ENCODE measurements around the gene MISP. TPM values are rescaled to one million over a fixed set of nuclear protein-coding genes. Genes with fewer than 3 reads are reported as not detected.

The MISP gene
- polyA plus RNA-seq, 2 donors: 0.08 to 0.11 TPM

GRCh38 chr19:795073-795611, 44.2 kb downstream of the MISP start:
- H3K9me3 ChIP-seq (ENCODE audit: control insufficient read depth in 2 of 2, insufficient read depth in 1 of 2, low read depth in 1 of 2, low read length in 1 of 2): no peaks in the 10 kb centered on the region
- H3K27me3 ChIP-seq (ENCODE audit: control insufficient read depth in 1 of 2, insufficient read depth in 2 of 2, low read length in 2 of 2): no peaks in the 10 kb centered on the region
- WGBS, 2 donors: 55 to 70% methylated on average over 25 to 28 of the region's 28 CpGs
- H3K36me3 ChIP-seq (ENCODE audit: control insufficient read depth in 2 of 2, insufficient read depth in 2 of 2, low read length in 1 of 2): peaks cover 0 to 4% of the 10 kb centered on the region in 2 donors
- H3K4me3 ChIP-seq (ENCODE audit: low read depth in 1 of 2, low read length in 2 of 2): no peak overlapping the region
- H3K27ac ChIP-seq (ENCODE audit: low read depth in 2 of 2, low read length in 1 of 2): peak overlapping the region; percentile 23 to 50
- peaks cover 4 to 15% of the 10 kb centered on the region in 2 donors for H3K4me1 ChIP-seq (ENCODE audit: control insufficient read depth in 2 of 2, insufficient read depth in 2 of 2, low read length in 1 of 2)

GRCh38 chr19:795691-796581, 45.0 kb downstream of the MISP start:
- H3K4me1 ChIP-seq (ENCODE audit: control insufficient read depth in 2 of 2, insufficient read depth in 2 of 2, low read length in 1 of 2): peaks cover 12 to 22% of the 10 kb centered on the region in 2 donors
- H3K27ac ChIP-seq (ENCODE audit: low read depth in 2 of 2, low read length in 1 of 2): peak overlapping the region; percentile 77 to 93
- WGBS, 2 donors: 70 to 75% methylated on average over 39 of the region's 39 CpGs

GRCh38 chr19:796692-797527, 46.0 kb downstream of the MISP start, which contains the start of gene PTBP1:
Gene PTBP1 (plus strand): TSS chr19:797452. CDS start chr19:797498, 46 bp downstream.
- peaks cover 22 to 32% of the 10 kb centered on the region in 2 donors for H3K4me1 ChIP-seq (ENCODE audit: control insufficient read depth in 2 of 2, insufficient read depth in 2 of 2, low read length in 1 of 2)
- WGBS, 2 donors: 0% methylated on average over 80 to 83 of the region's 83 CpGs

More at GRCh38 chr19:795691-796581, 45.0 kb downstream of the MISP start:
- Histone ChIP-seq H3K9me3 (ENCODE audit: control insufficient read depth in 2 of 2, insufficient read depth in 1 of 2, low read depth in 1 of 2, low read length in 1 of 2) (no peaks in the 10 kb centered on the region), H3K4me3 (ENCODE audit: low read depth in 1 of 2, low read length in 2 of 2) (peak overlapping the region; percentile 69 to 78), H3K36me3 (ENCODE audit: control insufficient read depth in 2 of 2, insufficient read depth in 2 of 2, low read length in 1 of 2) (peaks cover 0 to 6% of the 10 kb centered on the region in 2 donors), H3K27me3 (ENCODE audit: control insufficient read depth in 1 of 2, insufficient read depth in 2 of 2, low read length in 2 of 2) (no peaks in the 10 kb centered on the region)

GRCh38 chr19:797528-798414, 46.9 kb downstream of the MISP start:
- Histone ChIP-seq H3K27ac (ENCODE audit: low read depth in 2 of 2, low read length in 1 of 2) (peak overlapping the region; percentile 88 to 99), H3K36me3 (ENCODE audit: control insufficient read depth in 2 of 2, insufficient read depth in 2 of 2, low read length in 1 of 2) (peaks cover 0 to 16% of the 10 kb centered on the region in 2 donors), H3K4me3 (ENCODE audit: low read depth in 1 of 2, low read length in 2 of 2) (peak overlapping the region; percentile 66 to 79), H3K27me3 (ENCODE audit: control insufficient read depth in 1 of 2, insufficient read depth in 2 of 2, low read length in 2 of 2) (no peaks in the 10 kb centered on the region), H3K4me1 (ENCODE audit: control insufficient read depth in 2 of 2, insufficient read depth in 2 of 2, low read length in 1 of 2) (peaks cover 28 to 38% of the 10 kb centered on the region in 2 donors), H3K9me3 (ENCODE audit: control insufficient read depth in 2 of 2, insufficient read depth in 1 of 2, low read depth in 1 of 2, low read length in 1 of 2) (no peaks in the 10 kb centered on the region)
- 1% methylated on average over 54 to 129 of the region's 129 CpGs for WGBS, 2 donors

More at GRCh38 chr19:796692-797527, 46.0 kb downstream of the MISP start, which contains the start of gene PTBP1:
- peak within 1 kb of the TSS; percentile 93 to 99 for H3K27ac ChIP-seq (ENCODE audit: low read depth in 2 of 2, low read length in 1 of 2)
- H3K36me3 ChIP-seq (ENCODE audit: control insufficient read depth in 2 of 2, insufficient read depth in 2 of 2, low read length in 1 of 2): peaks cover 0 to 14% of the 10 kb centered on the region in 2 donors
- no peaks in the 10 kb centered on the region for H3K27me3 ChIP-seq (ENCODE audit: control insufficient read depth in 1 of 2, insufficient read depth in 2 of 2, low read length in 2 of 2)
- H3K9me3 ChIP-seq (ENCODE audit: control insufficient read depth in 2 of 2, insufficient read depth in 1 of 2, low read depth in 1 of 2, low read length in 1 of 2): no peaks in the 10 kb centered on the region
- peak within 1 kb of the TSS; percentile 78 to 79 for H3K4me3 ChIP-seq (ENCODE audit: low read depth in 1 of 2, low read length in 2 of 2)

- H3K36me3 ChIP-seq (ENCODE audit: control insufficient read depth in 2 of 2, insufficient read depth in 2 of 2, low read length in 1 of 2): peaks cover 3 to 21% of the 10 kb centered on the region in 2 donors
- WGBS, 2 donors: 1% methylated on average over 41 to 44 of the region's 44 CpGs
- no peaks in the 10 kb centered on the region for H3K27me3 ChIP-seq (ENCODE audit: control insufficient read depth in 1 of 2, insufficient read depth in 2 of 2, low read length in 2 of 2)
- H3K4me1 ChIP-seq (ENCODE audit: control insufficient read depth in 2 of 2, insufficient read depth in 2 of 2, low read length in 1 of 2): peaks cover 28 to 44% of the 10 kb centered on the region in 2 donors
- peak overlapping the region; percentile 66 to 79 for H3K4me3 ChIP-seq (ENCODE audit: low read depth in 1 of 2, low read length in 2 of 2)
- peak overlapping the region; percentile 88 to 99 for H3K27ac ChIP-seq (ENCODE audit: low read depth in 2 of 2, low read length in 1 of 2)
- H3K9me3 ChIP-seq (ENCODE audit: control insufficient read depth in 2 of 2, insufficient read depth in 1 of 2, low read depth in 1 of 2, low read length in 1 of 2): no peaks in the 10 kb centered on the region
Measured at GRCh38 chr19:798415-799075, 47.6 kb downstream of the MISP start.

- Histone ChIP-seq H3K27ac (ENCODE audit: low read depth in 2 of 2, low read length in 1 of 2) (peak overlapping the region; percentile 88 to 99), H3K4me1 (ENCODE audit: control insufficient read depth in 2 of 2, insufficient read depth in 2 of 2, low read length in 1 of 2) (peaks cover 28 to 44% of the 10 kb centered on the region in 2 donors), H3K4me3 (ENCODE audit: low read depth in 1 of 2, low read length in 2 of 2) (peak overlapping the region; percentile 66 to 79), H3K9me3 (ENCODE audit: control insufficient read depth in 2 of 2, insufficient read depth in 1 of 2, low read depth in 1 of 2, low read length in 1 of 2) (no peaks in the 10 kb centered on the region), H3K36me3 (ENCODE audit: control insufficient read depth in 2 of 2, insufficient read depth in 2 of 2, low read length in 1 of 2) (peaks cover 8 to 29% of the 10 kb centered on the region in 2 donors), H3K27me3 (ENCODE audit: control insufficient read depth in 1 of 2, insufficient read depth in 2 of 2, low read length in 2 of 2) (no peaks in the 10 kb centered on the region)
- 8% methylated on average over 28 of the region's 28 CpGs for WGBS, 2 donors
Measured at GRCh38 chr19:799076-799881, 48.4 kb downstream of the MISP start.

GRCh38 chr19:800360-801029, 49.6 kb downstream of the MISP start:
- H3K4me1 ChIP-seq (ENCODE audit: control insufficient read depth in 2 of 2, insufficient read depth in 2 of 2, low read length in 1 of 2): peaks cover 28 to 38% of the 10 kb centered on the region in 2 donors
- H3K36me3 ChIP-seq (ENCODE audit: control insufficient read depth in 2 of 2, insufficient read depth in 2 of 2, low read length in 1 of 2): peaks cover 17 to 41% of the 10 kb centered on the region in 2 donors
- H3K27ac ChIP-seq (ENCODE audit: low read depth in 2 of 2, low read length in 1 of 2): peak overlapping the region; percentile 86 to 88
- H3K27me3 ChIP-seq (ENCODE audit: control insufficient read depth in 1 of 2, insufficient read depth in 2 of 2, low read length in 2 of 2): no peaks in the 10 kb centered on the region
- no peaks in the 10 kb centered on the region for H3K9me3 ChIP-seq (ENCODE audit: control insufficient read depth in 2 of 2, insufficient read depth in 1 of 2, low read depth in 1 of 2, low read length in 1 of 2)
- WGBS, 2 donors: 16 to 24% methylated on average over 17 of the region's 17 CpGs
- peak overlapping the region; percentile 2 to 32 for H3K4me3 ChIP-seq (ENCODE audit: low read depth in 1 of 2, low read length in 2 of 2)
